ENCODE results near the gene PKP4.

GRCh38 chr2:158676295-158676694, 219.5 kb downstream of the PKP4 start:
- TF ChIP-seq CTCF (conservative IDR thresholded peaks at IDR 0.05) = no peak
- TF ChIP-seq ZFX (IDR thresholded peaks at IDR 0.05) = no peak
